SK-N-DZ (cell line): ENCODE measurements around the gene UBE2O.

ENCODE experiments used
- DNase-seq: peaks from one replicate; pipeline ENCODE4 v3.0.0-alpha.2; 2015; ENCODE audit warnings: low spot score

UBE2O gene

GRCh38 chr17:76441686-76442340 is 11.1 kb downstream of the UBE2O start:
- no peak for DNase-seq

GRCh38 chr17:76440751-76441362 is 12.1 kb downstream of the UBE2O start:
- DNase-seq, result no peak

GRCh38 chr17:76439314-76439928 is 13.5 kb downstream of the UBE2O start:
- DNase-seq, result no peak

GRCh38 chr17:76438906-76439305 is 14.0 kb downstream of the UBE2O start:
- DNase-seq, result no peak

- DNase-seq, result no peak
Measured at GRCh38 chr17:76437467-76438402, 15.2 kb downstream of the UBE2O start.

GRCh38 chr17:76435751-76436150 is 17.2 kb downstream of the UBE2O start:
- DNase-seq, result no peak

- no peak for DNase-seq
Measured at GRCh38 chr17:76434870-76435269, 18.1 kb downstream of the UBE2O start.

- no peak for DNase-seq
Measured at GRCh38 chr17:76433693-76434092, 19.3 kb downstream of the UBE2O start.

DNA sequence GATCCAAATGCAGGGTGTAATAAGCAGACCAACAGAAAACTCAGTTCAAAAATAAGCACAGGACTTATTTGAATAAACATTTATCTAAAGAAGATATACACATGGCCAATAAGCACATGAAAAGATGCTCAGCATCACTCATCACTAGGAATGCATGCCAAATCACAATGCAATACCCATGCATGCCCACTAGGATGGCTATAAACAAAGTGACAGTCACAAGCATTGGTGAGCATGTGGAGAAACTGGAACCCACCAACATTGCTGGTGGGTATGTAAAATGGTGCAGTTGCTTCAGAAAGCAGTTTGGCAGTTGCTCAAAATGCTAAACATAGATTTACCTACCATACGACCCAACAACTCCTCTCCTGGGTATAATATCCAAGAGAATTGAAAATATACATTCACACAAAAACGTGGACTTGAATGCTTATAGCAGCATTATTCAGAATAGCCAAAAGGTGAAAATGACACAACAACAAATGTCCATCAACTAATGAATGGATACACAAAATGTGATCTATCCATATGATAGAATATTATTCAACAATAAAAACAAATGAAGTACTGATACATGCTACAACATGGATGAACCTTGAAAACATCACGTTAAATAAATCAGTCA is 20.1 kb downstream of the UBE2O start:
- DNase-seq, result no peak

- DNase-seq, result no peak
Measured at GRCh38 chr17:76432004-76432403, 20.9 kb downstream of the UBE2O start.

- no peak for DNase-seq
Measured at GRCh38 chr17:76431509-76431908, 21.4 kb downstream of the UBE2O start.

DNA sequence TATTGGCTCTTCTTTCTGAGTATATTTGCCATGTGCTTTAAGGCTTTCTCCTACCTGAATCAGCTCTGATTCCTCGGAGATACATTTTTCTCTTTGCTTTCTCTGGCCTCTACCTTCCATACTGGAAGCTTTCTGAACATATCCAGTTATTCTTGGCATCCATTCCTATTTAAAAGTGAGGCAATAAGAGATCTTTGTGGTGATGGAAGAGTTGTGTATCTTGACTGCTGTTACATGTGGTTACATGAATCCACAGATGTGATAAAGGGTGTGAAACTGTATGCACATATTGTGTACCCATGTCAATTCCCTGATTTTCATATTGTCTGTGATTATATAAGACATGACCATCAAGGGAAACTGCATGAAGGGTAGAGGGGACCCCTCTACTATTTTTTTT is 24.4 kb downstream of the UBE2O start:
- no peak for DNase-seq

DNA sequence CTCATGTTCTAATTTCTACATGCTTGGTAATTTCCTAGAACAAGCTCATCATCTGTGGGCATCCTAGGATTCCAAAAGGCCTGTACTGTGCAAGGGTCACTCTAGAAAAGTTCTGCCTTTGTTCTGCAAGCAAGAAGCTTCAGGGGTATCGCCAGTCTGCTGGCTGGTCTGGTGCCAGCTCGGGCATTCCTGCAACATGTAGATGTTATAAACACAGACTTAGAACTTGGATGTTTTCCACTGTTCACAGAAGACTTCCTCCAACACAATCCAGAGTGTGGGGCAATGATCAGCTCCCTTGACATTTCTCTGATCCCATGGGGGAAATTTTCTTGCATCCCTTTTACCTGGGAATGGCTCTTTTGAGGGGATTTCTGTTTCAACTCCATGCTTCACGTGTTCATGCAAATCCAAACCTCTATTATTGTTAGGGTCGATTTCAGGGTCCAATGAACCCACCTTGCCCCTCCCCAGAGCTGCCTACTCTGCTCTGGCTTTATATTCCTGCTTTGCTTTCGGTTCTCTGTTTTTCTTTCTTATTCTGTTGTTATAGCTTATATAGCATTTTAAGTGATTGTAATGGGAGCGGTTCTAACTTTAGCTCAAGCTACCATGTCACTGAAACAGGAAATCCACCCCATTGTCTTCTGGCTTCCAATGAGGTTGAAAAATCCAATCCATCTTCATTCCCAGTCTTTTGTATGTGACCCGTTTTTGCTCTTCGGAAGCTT is 25.3 kb downstream of the UBE2O start:
- DNase-seq, result no peak

GRCh38 chr17:76426853-76427252 is 26.1 kb downstream of the UBE2O start:
- no peak for DNase-seq

DNA sequence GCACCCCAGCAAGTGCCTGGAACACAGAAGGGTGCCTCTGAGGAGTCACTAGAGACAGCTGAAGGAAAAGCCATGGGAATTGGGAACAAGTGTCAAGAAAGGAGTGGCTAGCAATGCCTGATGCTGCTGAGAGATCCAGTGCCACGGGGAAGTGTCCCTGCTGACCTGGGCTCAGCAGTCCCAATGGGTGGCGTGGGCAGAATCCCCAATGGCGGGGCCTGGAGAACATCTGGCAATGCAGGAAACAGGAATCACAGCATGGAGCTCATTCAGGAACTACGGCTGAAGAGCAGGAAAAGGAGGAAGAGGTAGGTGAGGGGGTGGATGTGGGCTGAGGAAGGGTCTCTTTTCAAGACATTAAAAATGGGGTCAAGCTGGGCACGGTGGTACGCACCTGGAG is 30.1 kb downstream of the UBE2O start:
- no peak for DNase-seq

GRCh38 chr17:76422406-76422805 is 30.5 kb downstream of the UBE2O start:
- DNase-seq, result no peak

DNA sequence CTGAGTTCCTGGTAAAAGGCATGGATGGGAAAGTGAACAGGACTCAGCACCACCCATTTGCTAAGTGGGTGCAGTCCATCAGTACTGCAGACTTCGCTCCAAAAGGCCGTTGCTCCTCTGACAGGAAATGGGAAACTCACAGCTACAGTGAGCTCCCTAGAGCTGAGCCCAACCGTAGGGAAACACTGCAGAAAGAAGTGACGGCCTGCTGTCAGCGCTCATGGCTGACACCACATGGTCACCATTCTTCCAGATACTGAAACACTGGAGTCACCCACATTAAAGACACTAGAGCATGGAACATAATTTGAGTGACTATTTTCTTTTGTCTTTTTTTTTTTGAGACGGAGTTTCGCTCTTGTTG is 31.9 kb downstream of the UBE2O start:
- no peak for DNase-seq

- no peak for DNase-seq
Measured at GRCh38 chr17:76420356-76421043, 32.5 kb downstream of the UBE2O start.

GRCh38 chr17:76419576-76420260 is 33.2 kb downstream of the UBE2O start:
- DNase-seq, result no peak
